Measurements from ENCODE around the gene FAM184A. TPM values are rescaled to one million over a fixed set of nuclear protein-coding genes. Genes with fewer than 3 reads are reported as not detected.

The FAM184A gene
- total RNA-seq, 1 experiment from 2014 or later = 0.97 TPM

- CTCF ChIA-PET = no interaction called here
- POLR2A ChIA-PET (ENCODE audit: low non-redundant PET) = no interaction called here
- intact Hi-C loops (cut with micrococcal nuclease; ENCODE audit: unreplicated experiment) = no loop called here
- Histone ChIP-seq H3K27ac (ENCODE audit: low read depth, low read length, poor library complexity, severe bottlenecking) (no peak overlapping the region), H3K36me3 (ENCODE audit: insufficient read depth, low read length, poor library complexity, severe bottlenecking) (no peaks in the 10 kb centered on the region), H3K9me3 (ENCODE audit: low read depth, low read length, poor library complexity, severe bottlenecking) (no peaks in the 10 kb centered on the region), H3K27me3 (replicated peaks; ENCODE audit: insufficient read depth, low read depth, low read length, poor library complexity) (no peaks in the 10 kb centered on the region), H3K4me3 (ENCODE audit: low read depth, low read length, poor library complexity, severe bottlenecking) (no peak overlapping the region), H3K4me1 (ENCODE audit: insufficient read depth, low read length, poor library complexity, severe bottlenecking) (no peaks in the 10 kb centered on the region)
- TF ChIP-seq, protein P1, sequence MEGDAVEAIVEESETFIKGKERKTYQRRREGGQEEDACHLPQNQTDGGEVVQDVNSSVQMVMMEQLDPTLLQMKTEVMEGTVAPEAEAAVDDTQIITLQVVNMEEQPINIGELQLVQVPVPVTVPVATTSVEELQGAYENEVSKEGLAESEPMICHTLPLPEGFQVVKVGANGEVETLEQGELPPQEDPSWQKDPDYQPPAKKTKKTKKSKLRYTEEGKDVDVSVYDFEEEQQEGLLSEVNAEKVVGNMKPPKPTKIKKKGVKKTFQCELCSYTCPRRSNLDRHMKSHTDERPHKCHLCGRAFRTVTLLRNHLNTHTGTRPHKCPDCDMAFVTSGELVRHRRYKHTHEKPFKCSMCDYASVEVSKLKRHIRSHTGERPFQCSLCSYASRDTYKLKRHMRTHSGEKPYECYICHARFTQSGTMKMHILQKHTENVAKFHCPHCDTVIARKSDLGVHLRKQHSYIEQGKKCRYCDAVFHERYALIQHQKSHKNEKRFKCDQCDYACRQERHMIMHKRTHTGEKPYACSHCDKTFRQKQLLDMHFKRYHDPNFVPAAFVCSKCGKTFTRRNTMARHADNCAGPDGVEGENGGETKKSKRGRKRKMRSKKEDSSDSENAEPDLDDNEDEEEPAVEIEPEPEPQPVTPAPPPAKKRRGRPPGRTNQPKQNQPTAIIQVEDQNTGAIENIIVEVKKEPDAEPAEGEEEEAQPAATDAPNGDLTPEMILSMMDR (conservative IDR thresholded peaks at IDR 0.05; ENCODE audit: low read depth, low read length) = no peak
- TF ChIP-seq EZH2 (IDR thresholded peaks at IDR 0.05; ENCODE audit: borderline replicate concordance, low read depth, low read length, poor library complexity, severe bottlenecking) = no peak
- no TSS peak for BruUV-seq (replicated peaks)
- no peak for DNase-seq (ENCODE audit: low spot score)
Measured at GRCh38 chr6:118984342-118984741, 94.1 kb downstream of the FAM184A start.

- no peak for TF ChIP-seq EZH2 (IDR thresholded peaks at IDR 0.05; ENCODE audit: borderline replicate concordance, low read depth, low read length, poor library complexity, severe bottlenecking)
- TF ChIP-seq, protein P1 (conservative IDR thresholded peaks at IDR 0.05; ENCODE audit: low read depth, low read length) = no peak
- Histone ChIP-seq H3K36me3 (ENCODE audit: insufficient read depth, low read length, poor library complexity, severe bottlenecking) (no peaks in the 10 kb centered on the region), H3K4me1 (ENCODE audit: insufficient read depth, low read length, poor library complexity, severe bottlenecking) (no peaks in the 10 kb centered on the region), H3K27ac (ENCODE audit: low read depth, low read length, poor library complexity, severe bottlenecking) (no peak overlapping the region), H3K9me3 (ENCODE audit: low read depth, low read length, poor library complexity, severe bottlenecking) (no peaks in the 10 kb centered on the region), H3K4me3 (ENCODE audit: low read depth, low read length, poor library complexity, severe bottlenecking) (no peak overlapping the region), H3K27me3 (replicated peaks; ENCODE audit: insufficient read depth, low read depth, low read length, poor library complexity) (no peaks in the 10 kb centered on the region)
- intact Hi-C loops (cut with micrococcal nuclease; ENCODE audit: unreplicated experiment) = no loop called here
- BruUV-seq (replicated peaks) = no TSS peak
- DNase-seq (ENCODE audit: low spot score) = no peak
- ChIA-PET POLR2A (ENCODE audit: low non-redundant PET) (no interaction called here), CTCF (no interaction called here)
Measured at GRCh38 chr6:118982575-118982911, 95.9 kb downstream of the FAM184A start.

DNA sequence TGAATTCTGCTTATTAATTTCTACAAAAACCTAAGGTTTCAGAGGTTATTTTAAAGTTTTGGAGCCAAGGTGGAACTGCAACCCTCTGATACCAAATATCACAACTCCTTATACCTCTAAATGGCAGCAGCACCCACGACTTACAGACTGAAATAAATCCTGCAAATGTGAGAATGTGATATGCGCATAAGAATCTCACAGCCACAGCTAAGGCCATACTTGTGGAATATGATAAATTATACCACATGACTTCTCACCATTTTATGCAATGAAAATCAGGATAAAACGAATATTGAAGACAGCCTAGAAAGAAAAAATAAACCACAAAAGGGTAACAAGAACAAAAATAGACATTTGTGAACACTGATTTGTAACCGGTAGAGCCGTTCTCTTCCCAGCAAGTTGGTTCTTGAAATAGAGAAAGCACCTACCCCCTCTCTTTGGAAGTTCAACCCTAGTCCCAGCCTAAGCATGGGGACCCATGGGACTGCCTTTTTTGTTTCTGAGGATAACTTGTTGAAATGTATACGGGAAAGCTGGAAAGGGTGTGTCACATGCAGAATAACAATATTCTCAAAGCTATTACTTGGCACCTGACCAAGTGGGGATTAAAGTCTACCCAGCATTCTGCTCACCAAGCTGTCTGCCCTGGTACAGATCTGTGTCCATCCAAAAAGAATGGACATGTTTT is 96.4 kb downstream of the FAM184A start:
- TF ChIP-seq, protein P1 (conservative IDR thresholded peaks at IDR 0.05; ENCODE audit: low read depth, low read length) = no peak
- TF ChIP-seq EZH2 (IDR thresholded peaks at IDR 0.05; ENCODE audit: borderline replicate concordance, low read depth, low read length, poor library complexity, severe bottlenecking) = no peak
- Histone ChIP-seq H3K4me1 (ENCODE audit: insufficient read depth, low read length, poor library complexity, severe bottlenecking) (no peaks in the 10 kb centered on the region), H3K36me3 (ENCODE audit: insufficient read depth, low read length, poor library complexity, severe bottlenecking) (no peaks in the 10 kb centered on the region), H3K27me3 (replicated peaks; ENCODE audit: insufficient read depth, low read depth, low read length, poor library complexity) (no peaks in the 10 kb centered on the region), H3K27ac (ENCODE audit: low read depth, low read length, poor library complexity, severe bottlenecking) (no peak overlapping the region), H3K9me3 (ENCODE audit: low read depth, low read length, poor library complexity, severe bottlenecking) (no peaks in the 10 kb centered on the region), H3K4me3 (ENCODE audit: low read depth, low read length, poor library complexity, severe bottlenecking) (no peak overlapping the region)
- intact Hi-C loops (cut with micrococcal nuclease; ENCODE audit: unreplicated experiment) = no loop called here
- DNase-seq (ENCODE audit: low spot score) = peak; percentile 35
- BruUV-seq (replicated peaks) = no TSS peak
- ChIA-PET CTCF (no interaction called here), POLR2A (ENCODE audit: low non-redundant PET) (no interaction called here)
